Measurements from ENCODE around the gene ACMSD. TPM values are rescaled to one million over a fixed set of nuclear protein-coding genes. Genes with fewer than 3 reads are reported as not detected.

ACMSD gene
- total and polyA plus RNA-seq, 9 of the 15 experiments (the other 6 are each of a cell fraction or from before 2014, with no cell fraction given): not detected

DNA sequence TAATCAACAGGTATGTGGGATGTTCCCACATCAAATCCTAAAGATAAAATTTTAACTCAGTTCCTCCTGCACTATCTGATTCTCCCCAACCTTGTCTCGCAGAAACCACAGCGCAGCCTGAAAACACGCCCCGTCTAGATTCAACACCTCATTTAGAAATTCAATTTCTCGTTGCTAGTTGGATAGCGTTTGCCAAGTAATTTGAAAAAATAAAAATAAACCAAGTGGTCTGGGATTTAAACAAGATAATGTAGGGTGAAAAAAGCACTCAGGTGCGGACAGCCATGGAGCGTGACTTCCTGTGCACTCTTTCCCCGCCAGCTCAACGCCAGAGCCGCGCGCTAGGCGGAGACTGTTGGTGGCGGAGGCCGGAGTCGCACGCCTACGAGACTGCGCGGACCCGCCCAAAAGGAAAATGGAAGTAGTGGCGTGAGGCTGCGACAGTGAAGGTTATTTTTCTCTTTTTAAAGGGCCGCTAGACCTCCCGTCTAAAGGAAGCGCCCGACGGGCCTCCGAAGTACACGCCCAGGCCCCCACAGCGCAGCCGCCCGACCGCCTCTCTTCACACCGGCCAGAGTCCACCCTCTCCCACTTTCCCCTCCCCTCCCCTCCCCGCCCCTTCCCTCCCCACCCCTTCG lies 79.6 kb downstream of the ACMSD start (continued):
- TF ChIP-seq GABPB2 (CRISPR knock-in tag; conservative IDR thresholded peaks at IDR 0.05): no peak
- no peak for TF ChIP-seq POLR2AphosphoS2 (IDR thresholded peaks at IDR 0.05; ENCODE audit: low read length)
- TF ChIP-seq MBD2 (IDR thresholded peaks at IDR 0.05; ENCODE audit: borderline replicate concordance, low read depth): no peak
- TF ChIP-seq NBN (IDR thresholded peaks at IDR 0.05; ENCODE audit: low read depth): peak; percentile 48; the same call in 1 of the 2 replicates
- TF ChIP-seq MEF2A (IDR thresholded peaks at IDR 0.05; ENCODE audit: control insufficient read depth, low read depth, low read length): no peak
- TF ChIP-seq ZNF79 (CRISPR knock-in tag; IDR thresholded peaks at IDR 0.05; ENCODE audit: low read depth): no peak
- TF ChIP-seq, protein P1, sequence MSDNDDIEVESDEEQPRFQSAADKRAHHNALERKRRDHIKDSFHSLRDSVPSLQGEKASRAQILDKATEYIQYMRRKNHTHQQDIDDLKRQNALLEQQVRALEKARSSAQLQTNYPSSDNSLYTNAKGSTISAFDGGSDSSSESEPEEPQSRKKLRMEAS (CRISPR knock-in tag; IDR thresholded peaks at IDR 0.05): no peak; the same call in 1 of the 2 replicates
- TF ChIP-seq ZNF165 (CRISPR knock-in tag; IDR thresholded peaks at IDR 0.05; ENCODE audit: borderline replicate concordance): no peak
- TF ChIP-seq GABPA (tag; conservative IDR thresholded peaks at IDR 0.05; ENCODE audit: low read depth): peak; percentile 75
- TF ChIP-seq KLF1 (tag; IDR thresholded peaks at IDR 0.05): 0 out of 2 replicates have a peak, but pooled peaks have one; percentile 14
- TF ChIP-seq BRD9 (IDR thresholded peaks at IDR 0.05; ENCODE audit: low read depth, partially characterized antibody): no peak
- 0 out of 2 replicates have a peak, but pooled peaks have one; percentile 22 for TF ChIP-seq SIN3B (IDR thresholded peaks at IDR 0.05; ENCODE audit: low read depth)
- TF ChIP-seq, protein P2, sequence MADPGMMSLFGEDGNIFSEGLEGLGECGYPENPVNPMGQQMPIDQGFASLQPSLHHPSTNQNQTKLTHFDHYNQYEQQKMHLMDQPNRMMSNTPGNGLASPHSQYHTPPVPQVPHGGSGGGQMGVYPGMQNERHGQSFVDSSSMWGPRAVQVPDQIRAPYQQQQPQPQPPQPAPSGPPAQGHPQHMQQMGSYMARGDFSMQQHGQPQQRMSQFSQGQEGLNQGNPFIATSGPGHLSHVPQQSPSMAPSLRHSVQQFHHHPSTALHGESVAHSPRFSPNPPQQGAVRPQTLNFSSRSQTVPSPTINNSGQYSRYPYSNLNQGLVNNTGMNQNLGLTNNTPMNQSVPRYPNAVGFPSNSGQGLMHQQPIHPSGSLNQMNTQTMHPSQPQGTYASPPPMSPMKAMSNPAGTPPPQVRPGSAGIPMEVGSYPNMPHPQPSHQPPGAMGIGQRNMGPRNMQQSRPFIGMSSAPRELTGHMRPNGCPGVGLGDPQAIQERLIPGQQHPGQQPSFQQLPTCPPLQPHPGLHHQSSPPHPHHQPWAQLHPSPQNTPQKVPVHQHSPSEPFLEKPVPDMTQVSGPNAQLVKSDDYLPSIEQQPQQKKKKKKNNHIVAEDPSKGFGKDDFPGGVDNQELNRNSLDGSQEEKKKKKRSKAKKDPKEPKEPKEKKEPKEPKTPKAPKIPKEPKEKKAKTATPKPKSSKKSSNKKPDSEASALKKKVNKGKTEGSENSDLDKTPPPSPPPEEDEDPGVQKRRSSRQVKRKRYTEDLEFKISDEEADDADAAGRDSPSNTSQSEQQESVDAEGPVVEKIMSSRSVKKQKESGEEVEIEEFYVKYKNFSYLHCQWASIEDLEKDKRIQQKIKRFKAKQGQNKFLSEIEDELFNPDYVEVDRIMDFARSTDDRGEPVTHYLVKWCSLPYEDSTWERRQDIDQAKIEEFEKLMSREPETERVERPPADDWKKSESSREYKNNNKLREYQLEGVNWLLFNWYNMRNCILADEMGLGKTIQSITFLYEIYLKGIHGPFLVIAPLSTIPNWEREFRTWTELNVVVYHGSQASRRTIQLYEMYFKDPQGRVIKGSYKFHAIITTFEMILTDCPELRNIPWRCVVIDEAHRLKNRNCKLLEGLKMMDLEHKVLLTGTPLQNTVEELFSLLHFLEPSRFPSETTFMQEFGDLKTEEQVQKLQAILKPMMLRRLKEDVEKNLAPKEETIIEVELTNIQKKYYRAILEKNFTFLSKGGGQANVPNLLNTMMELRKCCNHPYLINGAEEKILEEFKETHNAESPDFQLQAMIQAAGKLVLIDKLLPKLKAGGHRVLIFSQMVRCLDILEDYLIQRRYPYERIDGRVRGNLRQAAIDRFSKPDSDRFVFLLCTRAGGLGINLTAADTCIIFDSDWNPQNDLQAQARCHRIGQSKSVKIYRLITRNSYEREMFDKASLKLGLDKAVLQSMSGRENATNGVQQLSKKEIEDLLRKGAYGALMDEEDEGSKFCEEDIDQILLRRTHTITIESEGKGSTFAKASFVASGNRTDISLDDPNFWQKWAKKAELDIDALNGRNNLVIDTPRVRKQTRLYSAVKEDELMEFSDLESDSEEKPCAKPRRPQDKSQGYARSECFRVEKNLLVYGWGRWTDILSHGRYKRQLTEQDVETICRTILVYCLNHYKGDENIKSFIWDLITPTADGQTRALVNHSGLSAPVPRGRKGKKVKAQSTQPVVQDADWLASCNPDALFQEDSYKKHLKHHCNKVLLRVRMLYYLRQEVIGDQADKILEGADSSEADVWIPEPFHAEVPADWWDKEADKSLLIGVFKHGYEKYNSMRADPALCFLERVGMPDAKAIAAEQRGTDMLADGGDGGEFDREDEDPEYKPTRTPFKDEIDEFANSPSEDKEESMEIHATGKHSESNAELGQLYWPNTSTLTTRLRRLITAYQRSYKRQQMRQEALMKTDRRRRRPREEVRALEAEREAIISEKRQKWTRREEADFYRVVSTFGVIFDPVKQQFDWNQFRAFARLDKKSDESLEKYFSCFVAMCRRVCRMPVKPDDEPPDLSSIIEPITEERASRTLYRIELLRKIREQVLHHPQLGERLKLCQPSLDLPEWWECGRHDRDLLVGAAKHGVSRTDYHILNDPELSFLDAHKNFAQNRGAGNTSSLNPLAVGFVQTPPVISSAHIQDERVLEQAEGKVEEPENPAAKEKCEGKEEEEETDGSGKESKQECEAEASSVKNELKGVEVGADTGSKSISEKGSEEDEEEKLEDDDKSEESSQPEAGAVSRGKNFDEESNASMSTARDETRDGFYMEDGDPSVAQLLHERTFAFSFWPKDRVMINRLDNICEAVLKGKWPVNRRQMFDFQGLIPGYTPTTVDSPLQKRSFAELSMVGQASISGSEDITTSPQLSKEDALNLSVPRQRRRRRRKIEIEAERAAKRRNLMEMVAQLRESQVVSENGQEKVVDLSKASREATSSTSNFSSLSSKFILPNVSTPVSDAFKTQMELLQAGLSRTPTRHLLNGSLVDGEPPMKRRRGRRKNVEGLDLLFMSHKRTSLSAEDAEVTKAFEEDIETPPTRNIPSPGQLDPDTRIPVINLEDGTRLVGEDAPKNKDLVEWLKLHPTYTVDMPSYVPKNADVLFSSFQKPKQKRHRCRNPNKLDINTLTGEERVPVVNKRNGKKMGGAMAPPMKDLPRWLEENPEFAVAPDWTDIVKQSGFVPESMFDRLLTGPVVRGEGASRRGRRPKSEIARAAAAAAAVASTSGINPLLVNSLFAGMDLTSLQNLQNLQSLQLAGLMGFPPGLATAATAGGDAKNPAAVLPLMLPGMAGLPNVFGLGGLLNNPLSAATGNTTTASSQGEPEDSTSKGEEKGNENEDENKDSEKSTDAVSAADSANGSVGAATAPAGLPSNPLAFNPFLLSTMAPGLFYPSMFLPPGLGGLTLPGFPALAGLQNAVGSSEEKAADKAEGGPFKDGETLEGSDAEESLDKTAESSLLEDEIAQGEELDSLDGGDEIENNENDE (IDR thresholded peaks at IDR 0.05; ENCODE audit: low read depth, low read length): no peak
- TF ChIP-seq POLR2G (IDR thresholded peaks at IDR 0.05; ENCODE audit: low read depth, low read length): peak; percentile 82
- TF ChIP-seq ZSCAN32 (CRISPR knock-in tag; IDR thresholded peaks at IDR 0.05): no peak
